OCI-LY3 (cell line): ENCODE results near the gene ZEB1.

Experiments used
- H2AFZ ChIP-seq: fragments of 200-600, 300-600 bp; shearing (Covaris generic); 2 replicates; pipeline ENCODE4 v1.6.0; 2014; ENCODE audit warnings: antibody characterized with exemption, low read depth, low read length
- H3K27ac ChIP-seq: fragments of 200-600, 300-600 bp; sonication (generic); 2 replicates; pipeline ENCODE4 v1.5.1; 2014; ENCODE audit warnings: mild to moderate bottlenecking, low read length, moderate library complexity, mixed read lengths
- H3K27me3 ChIP-seq: fragments of 200-600, 300-600 bp; sonication (generic); 2 replicates; pipeline ENCODE4 v1.6.1; 2014; ENCODE audit warnings: low read depth, low read length, mixed read lengths
- H3K36me3 ChIP-seq: fragments of 200-600, 300-600 bp; sonication (generic); replicated peaks from 2 replicates; pipeline ENCODE3; 2014; ENCODE audit warnings: low read depth, low read length, mixed read lengths
- H3K4me1 ChIP-seq: fragments of 300-600, 200-600 bp; sonication (generic); 2 replicates; pipeline ENCODE4 v1.6.1; 2014; ENCODE audit warnings: low read length, mixed read lengths
- H3K4me2 ChIP-seq: fragments of 200-600, 300-600 bp; sonication (generic); 2 replicates; pipeline ENCODE4 v1.6.1; 2014; ENCODE audit warnings: low read length, mixed read lengths
- H3K4me3 ChIP-seq: fragments of 300-600, 200-600 bp; sonication (generic); 2 replicates; pipeline ENCODE4 v1.5.1; 2014; ENCODE audit warnings: antibody characterized with exemption, mild to moderate bottlenecking, low read length, moderate library complexity
- H3K79me2 ChIP-seq: fragments of 300-600, 200-600 bp; shearing (Covaris generic); 2 replicates; pipeline ENCODE4 v1.6.1; 2014; ENCODE audit warnings: mild to moderate bottlenecking, low read length, mixed read lengths
- H3K9ac ChIP-seq: fragments of 300-600, 200-600 bp; shearing (Covaris generic); 2 replicates; pipeline ENCODE4 v1.6.0; 2014; ENCODE audit warnings: mild to moderate bottlenecking, low read length, moderate library complexity
- H3K9me3 ChIP-seq: fragments of 200-600, 300-600 bp; shearing (Covaris generic); 2 replicates; pipeline ENCODE4 v1.6.1; 2014; ENCODE audit warnings: low read length, mixed read lengths; ENCODE audit not compliant: insufficient read depth
- H4K20me1 ChIP-seq: fragments of 200-600, 300-600 bp; sonication (generic); 2 replicates; pipeline ENCODE4 v1.6.1; 2016; ENCODE audit warnings: low read length, mixed read lengths; ENCODE audit not compliant: insufficient read depth
- CTCF ChIP-seq: fragments of 200-600, 300-600 bp; sonication (generic); IDR thresholded peaks from 2 replicates; pipeline ENCODE4 v1.5.1; 2014; ENCODE audit warnings: antibody characterized with exemption, low read length, low read depth
- EZH2phosphoT487 ChIP-seq: fragments of 200-600 bp; shearing (Covaris generic); IDR thresholded peaks from 2 replicates; pipeline ENCODE4 v1.6.1; 2018; ENCODE audit warnings: antibody characterized with exemption, mixed run types, low read depth

The ZEB1 gene

GRCh38 chr10:31296754-31297153 is 22.3 kb upstream of the ZEB1 start:
- Histone ChIP-seq H4K20me1 (no peaks in the 10 kb centered on the region), H3K9ac (no peak overlapping the region), H3K4me3 (no peak overlapping the region), H3K4me1 (no peaks in the 10 kb centered on the region), H3K9me3 (no peaks in the 10 kb centered on the region), H3K36me3 (no peaks in the 10 kb centered on the region), H3K27ac (no peak overlapping the region), H2AFZ (no peak overlapping the region), H3K27me3 (no peaks in the 10 kb centered on the region), H3K4me2 (no peak overlapping the region), H3K79me2 (no peaks in the 10 kb centered on the region)
- no peak for TF ChIP-seq CTCF
- TF ChIP-seq EZH2phosphoT487 = no peak

GRCh38 chr10:31299119-31299518 is 19.9 kb upstream of the ZEB1 start:
- Histone ChIP-seq H4K20me1 (no peaks in the 10 kb centered on the region), H3K9ac (no peak overlapping the region), H2AFZ (no peak overlapping the region), H3K27me3 (no peaks in the 10 kb centered on the region), H3K4me2 (no peak overlapping the region), H3K4me1 (no peaks in the 10 kb centered on the region), H3K79me2 (no peaks in the 10 kb centered on the region), H3K9me3 (no peaks in the 10 kb centered on the region), H3K36me3 (no peaks in the 10 kb centered on the region), H3K27ac (no peak overlapping the region), H3K4me3 (no peak overlapping the region)
- TF ChIP-seq EZH2phosphoT487 (no peak), CTCF (no peak)

- H3K79me2 ChIP-seq = no peaks in the 10 kb centered on the region
- no peak overlapping the region for H3K27ac ChIP-seq
- H3K36me3 ChIP-seq = no peaks in the 10 kb centered on the region
- H3K27me3 ChIP-seq = no peaks in the 10 kb centered on the region
- H2AFZ ChIP-seq = no peak overlapping the region
- no peak overlapping the region for H3K4me2 ChIP-seq
- H3K9ac ChIP-seq = no peak overlapping the region
- no peaks in the 10 kb centered on the region for H3K9me3 ChIP-seq
- no peaks in the 10 kb centered on the region for H4K20me1 ChIP-seq
- no peak overlapping the region for H3K4me3 ChIP-seq
- no peak for TF ChIP-seq EZH2phosphoT487
- TF ChIP-seq CTCF = no peak
- H3K4me1 ChIP-seq = no peaks in the 10 kb centered on the region
Measured at GRCh38 chr10:31303212-31303611, 15.8 kb upstream of the ZEB1 start.

- Histone ChIP-seq H4K20me1 (no peaks in the 10 kb centered on the region), H3K9ac (no peak overlapping the region), H3K9me3 (no peaks in the 10 kb centered on the region), H3K4me3 (no peak overlapping the region), H3K36me3 (no peaks in the 10 kb centered on the region), H2AFZ (no peak overlapping the region), H3K4me2 (no peak overlapping the region), H3K27ac (no peak overlapping the region), H3K4me1 (no peaks in the 10 kb centered on the region), H3K27me3 (no peaks in the 10 kb centered on the region), H3K79me2 (no peaks in the 10 kb centered on the region)
- TF ChIP-seq CTCF (no peak), EZH2phosphoT487 (no peak)
Measured at GRCh38 chr10:31304291-31304970, 14.6 kb upstream of the ZEB1 start.
